ENCODE data around the gene NTNG1. TPM values are rescaled to one million over a fixed set of nuclear protein-coding genes. Genes with fewer than 3 reads are reported as not detected.

NTNG1 gene
- total and polyA plus RNA-seq, 10 of the 15 experiments (the other 5 are each of a cell fraction or from before 2014, with no cell fraction given) = 0.18 to 2.3 (median 1.1) TPM; not detected in 1

DNA sequence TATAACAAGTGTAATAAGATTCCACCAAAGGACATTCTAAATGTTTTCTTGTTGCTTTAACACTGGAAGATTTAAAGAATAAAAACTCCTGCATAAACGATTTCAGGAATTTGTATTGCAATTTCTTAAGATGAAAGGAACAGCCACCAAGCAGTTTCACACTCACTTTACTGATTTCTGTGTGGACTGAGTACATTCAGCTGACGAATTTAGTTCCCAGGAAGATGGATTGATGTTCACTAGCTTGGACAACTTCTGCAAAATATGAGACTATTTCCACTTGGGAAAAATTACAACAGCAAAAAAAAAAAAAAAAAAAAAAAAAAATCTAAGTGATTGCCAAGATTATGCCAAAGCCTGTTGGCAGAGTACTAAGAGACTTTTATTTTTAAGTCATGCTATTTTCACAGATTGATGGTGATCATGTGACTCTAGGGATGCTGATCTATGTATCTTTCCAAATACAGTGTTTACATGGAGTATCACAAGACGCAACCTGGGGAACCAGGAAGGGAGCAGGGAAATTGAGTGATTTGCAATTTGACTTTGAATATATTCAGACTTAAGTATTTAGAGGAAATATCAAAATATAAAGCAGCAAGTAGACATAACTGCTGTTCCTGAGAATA lies 341.0 kb downstream of the NTNG1 start:
- no peak for ATAC-seq
- 0% methylated on average over 3 of the region's 3 CpGs for WGBS (ENCODE audit: insufficient coverage, insufficient replicate concordance, low lambda C conversion rate, missing lambda C conversion rate)
- ChIA-PET RAD21 (ENCODE audit: unreplicated experiment) (no interaction called here), POLR2A (no interaction called here), CTCF (no interaction called here), SMC1A (ENCODE audit: uncharacterized antibody, unreplicated experiment) (interaction anchor here (1.3 kb wide), 1 partner anchor 20 kb away, joined by 3 read pairs; no protein-coding TSS in a partner anchor)
- H3K36me3 ChIP-seq (ENCODE audit: control insufficient read depth in 2 of 2, insufficient read depth in 2 of 2, low read length in 1 of 2) = no peaks in the 10 kb centered on the region
- no peak for TF ChIP-seq SPI1 (IDR thresholded peaks at IDR 0.05; ENCODE audit: borderline replicate concordance, insufficient read depth, low read depth, low read length)
- no peak for TF ChIP-seq TBL1XR1 (IDR thresholded peaks at IDR 0.05; ENCODE audit: low read depth, low read length)
- TF ChIP-seq TAF1 (IDR thresholded peaks at IDR 0.05; ENCODE audit: borderline replicate concordance, low read depth, low read length) = no peak
- TF ChIP-seq TCF3 (IDR thresholded peaks at IDR 0.05; ENCODE audit: borderline replicate concordance, insufficient read depth, low read depth, low read length) = no peak
- no peak for TF ChIP-seq ZBTB40 (IDR thresholded peaks at IDR 0.05; ENCODE audit: borderline replicate concordance)
- no peak for TF ChIP-seq TCF12 (IDR thresholded peaks at IDR 0.05; ENCODE audit: low read depth, low read length)
- TF ChIP-seq PAX5 (IDR thresholded peaks at IDR 0.05; ENCODE audit: borderline replicate concordance, low read depth, low read length) = no peak
- no peak for TF ChIP-seq SMAD5 (IDR thresholded peaks at IDR 0.05; ENCODE audit: low read depth)
- no peak for TF ChIP-seq ZNF274 (IDR thresholded peaks at IDR 0.05; ENCODE audit: insufficient read depth, insufficient read length)
- TF ChIP-seq, protein P1, sequence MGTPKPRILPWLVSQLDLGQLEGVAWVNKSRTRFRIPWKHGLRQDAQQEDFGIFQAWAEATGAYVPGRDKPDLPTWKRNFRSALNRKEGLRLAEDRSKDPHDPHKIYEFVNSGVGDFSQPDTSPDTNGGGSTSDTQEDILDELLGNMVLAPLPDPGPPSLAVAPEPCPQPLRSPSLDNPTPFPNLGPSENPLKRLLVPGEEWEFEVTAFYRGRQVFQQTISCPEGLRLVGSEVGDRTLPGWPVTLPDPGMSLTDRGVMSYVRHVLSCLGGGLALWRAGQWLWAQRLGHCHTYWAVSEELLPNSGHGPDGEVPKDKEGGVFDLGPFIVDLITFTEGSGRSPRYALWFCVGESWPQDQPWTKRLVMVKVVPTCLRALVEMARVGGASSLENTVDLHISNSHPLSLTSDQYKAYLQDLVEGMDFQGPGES (IDR thresholded peaks at IDR 0.05) = no peak
- TF ChIP-seq CHD2 (IDR thresholded peaks at IDR 0.05; ENCODE audit: borderline replicate concordance, low read depth, low read length) = no peak
- TF ChIP-seq SIN3A (IDR thresholded peaks at IDR 0.05; ENCODE audit: low read depth, low read length) = no peak
- FAIRE-seq = no peak
- no peak overlapping the region for H3K27ac ChIP-seq (ENCODE audit: control insufficient read depth, insufficient read depth)
- DNase-seq (ENCODE audit: low read depth, low spot score) = no peak
- intact Hi-C loops (cut with micrococcal nuclease; ENCODE audit: unreplicated experiment) (no loop called here), in situ Hi-C loops (cut with MboI) (no loop called here)
- no peaks in the 10 kb centered on the region for H3K79me2 ChIP-seq (ENCODE audit: control insufficient read depth, insufficient read depth, low read length)
- no peaks in the 10 kb centered on the region for H3K9me3 ChIP-seq (replicated peaks; ENCODE audit: control insufficient read depth, insufficient read depth, low read length)
- H3K4me3 ChIP-seq = no peak overlapping the region
- no peaks in the 10 kb centered on the region for H4K20me1 ChIP-seq (ENCODE audit: control insufficient read depth, insufficient read depth)
- no peaks in the 10 kb centered on the region for H3K4me1 ChIP-seq (ENCODE audit: control insufficient read depth, insufficient read depth, low read length)
- no peak overlapping the region for H3K9ac ChIP-seq (ENCODE audit: control insufficient read depth, insufficient read depth, low read length)
- H2AFZ ChIP-seq (ENCODE audit: control insufficient read depth, low read depth, low read length) = no peak overlapping the region
- peaks cover 0 to 3% of the 10 kb centered on the region in 2 experiments; a peak in 2 of 4 replicates for H3K27me3 ChIP-seq (replicated peaks in 1 of 2; ENCODE audit: control insufficient read depth in 2 of 2, insufficient read depth in 2 of 2, low read length in 1 of 2)
- H3K4me2 ChIP-seq (ENCODE audit: control insufficient read depth, insufficient read depth) = no peak overlapping the region
- BruUV-seq (replicated peaks) = no TSS peak
